T-helper 1 cell treated with Interleukin-12 subunit alpha and Interleukin-12 subunit beta and Interleukin-4 antibody, amounts not matched to agents 30 μg/mL and 1 μg/mL, for 36 hours (primary cell): Measurements from ENCODE around the gene MPPED2.

Source experiments
- H3K27ac Mint-ChIP-seq: one replicate; pipeline ENCODE4 v1.8.0; 2021; ENCODE audit warnings: mild to moderate bottlenecking, mixed read lengths
- H3K27me3 Mint-ChIP-seq: one replicate; pipeline ENCODE4 v1.8.0; 2021; ENCODE audit warnings: low read depth, mixed read lengths
- H3K36me3 Mint-ChIP-seq: one replicate; pipeline ENCODE4 v1.8.0; 2021; ENCODE audit warnings: low read depth, mixed read lengths
- H3K4me1 Mint-ChIP-seq: one replicate; pipeline ENCODE4 v1.8.0; 2021; ENCODE audit warnings: low read depth, mixed read lengths
- H3K4me3 Mint-ChIP-seq: one replicate; pipeline ENCODE4 v1.8.0; 2021; ENCODE audit warnings: mild to moderate bottlenecking, moderate library complexity, mixed read lengths
- H3K9me3 Mint-ChIP-seq: one replicate; pipeline ENCODE4 v1.8.0; 2021; ENCODE audit warnings: mixed read lengths

MPPED2 gene

GRCh38 chr11:30496935-30497334 lies 89.2 kb downstream of the MPPED2 start:
- Mint-ChIP-seq H3K27ac (no peak overlapping the region), H3K36me3 (no peaks in the 10 kb centered on the region), H3K27me3 (no peaks in the 10 kb centered on the region), H3K9me3 (no peaks in the 10 kb centered on the region), H3K4me3 (no peak overlapping the region), H3K4me1 (no peaks in the 10 kb centered on the region)

GRCh38 chr11:30495437-30495836 lies 90.7 kb downstream of the MPPED2 start:
- Mint-ChIP-seq H3K36me3 (no peaks in the 10 kb centered on the region), H3K4me3 (no peak overlapping the region), H3K4me1 (no peaks in the 10 kb centered on the region), H3K9me3 (no peaks in the 10 kb centered on the region), H3K27ac (no peak overlapping the region), H3K27me3 (no peaks in the 10 kb centered on the region)

- Mint-ChIP-seq H3K9me3 (no peaks in the 10 kb centered on the region), H3K4me3 (no peak overlapping the region), H3K27me3 (no peaks in the 10 kb centered on the region), H3K4me1 (no peaks in the 10 kb centered on the region), H3K27ac (no peak overlapping the region), H3K36me3 (no peaks in the 10 kb centered on the region)
These were observed 96.6 kb downstream of the MPPED2 start for GRCh38 chr11:30489511-30489910.

GRCh38 chr11:30489076-30489475 lies 97.1 kb downstream of the MPPED2 start:
- no peaks in the 10 kb centered on the region for H3K9me3 Mint-ChIP-seq
- H3K36me3 Mint-ChIP-seq = no peaks in the 10 kb centered on the region
- H3K27ac Mint-ChIP-seq = no peak overlapping the region
- no peaks in the 10 kb centered on the region for H3K27me3 Mint-ChIP-seq
- H3K4me1 Mint-ChIP-seq = no peaks in the 10 kb centered on the region
- H3K4me3 Mint-ChIP-seq = no peak overlapping the region

GRCh38 chr11:30488304-30488998 lies 97.7 kb downstream of the MPPED2 start:
- Mint-ChIP-seq H3K27me3 (no peaks in the 10 kb centered on the region), H3K27ac (no peak overlapping the region), H3K36me3 (no peaks in the 10 kb centered on the region), H3K4me1 (no peaks in the 10 kb centered on the region), H3K9me3 (no peaks in the 10 kb centered on the region), H3K4me3 (no peak overlapping the region)

- Mint-ChIP-seq H3K4me3 (no peak overlapping the region), H3K9me3 (no peaks in the 10 kb centered on the region), H3K27me3 (no peaks in the 10 kb centered on the region), H3K36me3 (no peaks in the 10 kb centered on the region), H3K27ac (no peak overlapping the region), H3K4me1 (no peaks in the 10 kb centered on the region)
These were observed 98.8 kb downstream of the MPPED2 start for GRCh38 chr11:30487200-30487898.

GRCh38 chr11:30485756-30486155 lies 100.4 kb downstream of the MPPED2 start:
- H3K36me3 Mint-ChIP-seq = no peaks in the 10 kb centered on the region
- no peak overlapping the region for H3K4me3 Mint-ChIP-seq
- H3K27me3 Mint-ChIP-seq = peaks cover 3% of the 10 kb centered on the region
- no peak overlapping the region for H3K27ac Mint-ChIP-seq
- H3K9me3 Mint-ChIP-seq = no peaks in the 10 kb centered on the region
- H3K4me1 Mint-ChIP-seq = no peaks in the 10 kb centered on the region

- H3K27me3 Mint-ChIP-seq = peaks cover 3% of the 10 kb centered on the region
- H3K27ac Mint-ChIP-seq = no peak overlapping the region
- H3K4me1 Mint-ChIP-seq = no peaks in the 10 kb centered on the region
- H3K4me3 Mint-ChIP-seq = no peak overlapping the region
- no peaks in the 10 kb centered on the region for H3K9me3 Mint-ChIP-seq
- no peaks in the 10 kb centered on the region for H3K36me3 Mint-ChIP-seq
These were observed 100.9 kb downstream of the MPPED2 start for GRCh38 chr11:30485222-30485621.

- no peak overlapping the region for H3K4me3 Mint-ChIP-seq
- peaks cover 9% of the 10 kb centered on the region for H3K27me3 Mint-ChIP-seq
- H3K27ac Mint-ChIP-seq = no peak overlapping the region
- no peaks in the 10 kb centered on the region for H3K36me3 Mint-ChIP-seq
- H3K9me3 Mint-ChIP-seq = no peaks in the 10 kb centered on the region
- H3K4me1 Mint-ChIP-seq = no peaks in the 10 kb centered on the region
These were observed 103.1 kb downstream of the MPPED2 start for GRCh38 chr11:30483056-30483455.

GRCh38 chr11:30481796-30482195 lies 104.4 kb downstream of the MPPED2 start:
- H3K27me3 Mint-ChIP-seq = peaks cover 12% of the 10 kb centered on the region
- H3K4me1 Mint-ChIP-seq = no peaks in the 10 kb centered on the region
- no peak overlapping the region for H3K27ac Mint-ChIP-seq
- H3K36me3 Mint-ChIP-seq = no peaks in the 10 kb centered on the region
- H3K9me3 Mint-ChIP-seq = no peaks in the 10 kb centered on the region
- H3K4me3 Mint-ChIP-seq = no peak overlapping the region

- Mint-ChIP-seq H3K27ac (no peak overlapping the region), H3K9me3 (no peaks in the 10 kb centered on the region), H3K27me3 (peaks cover 12% of the 10 kb centered on the region), H3K4me1 (no peaks in the 10 kb centered on the region), H3K4me3 (no peak overlapping the region), H3K36me3 (no peaks in the 10 kb centered on the region)
These were observed 104.8 kb downstream of the MPPED2 start for GRCh38 chr11:30481330-30481729.

GRCh38 chr11:30479899-30480298 lies 106.3 kb downstream of the MPPED2 start:
- H3K36me3 Mint-ChIP-seq = no peaks in the 10 kb centered on the region
- H3K27me3 Mint-ChIP-seq = peaks cover 12% of the 10 kb centered on the region
- no peak overlapping the region for H3K4me3 Mint-ChIP-seq
- H3K27ac Mint-ChIP-seq = no peak overlapping the region
- H3K4me1 Mint-ChIP-seq = no peaks in the 10 kb centered on the region
- H3K9me3 Mint-ChIP-seq = no peaks in the 10 kb centered on the region

- no peaks in the 10 kb centered on the region for H3K4me1 Mint-ChIP-seq
- no peak overlapping the region for H3K27ac Mint-ChIP-seq
- H3K4me3 Mint-ChIP-seq = no peak overlapping the region
- H3K27me3 Mint-ChIP-seq = peaks cover 12% of the 10 kb centered on the region
- H3K9me3 Mint-ChIP-seq = no peaks in the 10 kb centered on the region
- H3K36me3 Mint-ChIP-seq = no peaks in the 10 kb centered on the region
These were observed 107.2 kb downstream of the MPPED2 start for GRCh38 chr11:30478923-30479322.

- Mint-ChIP-seq H3K27ac (no peak overlapping the region), H3K4me1 (no peaks in the 10 kb centered on the region), H3K4me3 (no peak overlapping the region), H3K36me3 (no peaks in the 10 kb centered on the region), H3K9me3 (no peaks in the 10 kb centered on the region), H3K27me3 (peaks cover 12% of the 10 kb centered on the region)
These were observed 109.1 kb downstream of the MPPED2 start for GRCh38 chr11:30477061-30477460.

GRCh38 chr11:30474151-30474954 lies 111.8 kb downstream of the MPPED2 start:
- H3K4me3 Mint-ChIP-seq = no peak overlapping the region
- no peaks in the 10 kb centered on the region for H3K9me3 Mint-ChIP-seq
- no peaks in the 10 kb centered on the region for H3K36me3 Mint-ChIP-seq
- no peak overlapping the region for H3K27ac Mint-ChIP-seq
- no peaks in the 10 kb centered on the region for H3K4me1 Mint-ChIP-seq
- H3K27me3 Mint-ChIP-seq = peaks cover 9% of the 10 kb centered on the region
